ENCODE data around the gene TANC1. TPM values are rescaled to one million over a fixed set of nuclear protein-coding genes. Genes with fewer than 3 reads are reported as not detected.

Gene TANC1
- total and polyA plus RNA-seq, 2 donors (not counting 3 experiments of a cell fraction or from before 2014, with no cell fraction given): 58.9 to 99.4 TPM

GRCh38 chr2:159175927-159176326 is 207.5 kb downstream of the TANC1 start:
- no peak overlapping the region for H2AFZ ChIP-seq (ENCODE audit: low read depth, low read length)
- CTCF ChIA-PET: interaction anchor here (1.5 kb wide), 1 partner anchor 7 kb away, joined by 3 read pairs; no protein-coding TSS in a partner anchor

More at GRCh38 chr2:159175927-159176326, 207.5 kb downstream of the TANC1 start:
- intact Hi-C loops (cut with micrococcal nuclease): no loop called here
- POLR2A ChIA-PET: interaction anchor here (1.6 kb wide), 1 partner anchor 26 kb away, joined by 3 read pairs; no protein-coding TSS in a partner anchor
- H3K27me3 ChIP-seq (ENCODE audit: control insufficient read depth in 2 of 2, insufficient read depth in 2 of 2, low read length in 2 of 2): no peaks in the 10 kb centered on the region
- FAIRE-seq (peak; percentile 18), DNase-seq (ENCODE audit: low read depth, low spot score) (no peak)
- no peaks in the 10 kb centered on the region for H4K20me1 ChIP-seq (replicated peaks; ENCODE audit: control insufficient read depth, extremely low read depth, insufficient read depth, low read length)
- no peak overlapping the region for H3K4me3 ChIP-seq (replicated peaks in 1 of 3; ENCODE audit: insufficient read depth in 1 of 3, low read depth in 1 of 3, low read length in 3 of 3)
- H3K9ac ChIP-seq (replicated peaks; ENCODE audit: extremely low read depth, insufficient read depth, low read length): no peak overlapping the region
- no TSS peak for BruUV-seq (replicated peaks)
- dilution Hi-C loops (cut with MboI; ENCODE audit: extremely low pct_ligation_motif_present, low sequenced_read_pairs): no loop called here
- H3K4me2 ChIP-seq (ENCODE audit: insufficient read depth, low read length): no peak overlapping the region
- peaks cover 22 to 45% of the 10 kb centered on the region in 2 experiments for H3K36me3 ChIP-seq (ENCODE audit: control insufficient read depth in 2 of 2, extremely low read depth in 1 of 2, insufficient read depth in 2 of 2, low read length in 2 of 2)
- TF ChIP-seq JUN (IDR thresholded peaks at IDR 0.05; ENCODE audit: borderline replicate concordance, insufficient read depth, insufficient read length, low read depth): no peak
- TF ChIP-seq FOS (IDR thresholded peaks at IDR 0.05; ENCODE audit: borderline replicate concordance, insufficient read depth, low read length): no peak
- TF ChIP-seq CTCF (IDR thresholded peaks at IDR 0.05; ENCODE audit: extremely low read depth in 1 of 2, insufficient read depth in 1 of 2, low read depth in 1 of 2, low read length in 2 of 2): no peak
- no peak for TF ChIP-seq POLR2AphosphoS5 (IDR thresholded peaks at IDR 0.05; ENCODE audit: insufficient read depth, low read depth, low read length)
- no peaks in the 10 kb centered on the region for H3K79me2 ChIP-seq (ENCODE audit: control insufficient read depth, insufficient read depth, low read length)
- no peaks in the 10 kb centered on the region for H3K9me3 ChIP-seq (replicated peaks; ENCODE audit: control insufficient read depth, insufficient read depth, low read length)
- H3K4me1 ChIP-seq (ENCODE audit: control insufficient read depth, extremely low read depth, insufficient read depth, low read length): peaks cover 2% of the 10 kb centered on the region
- H3K9me1 ChIP-seq (replicated peaks; ENCODE audit: control insufficient read depth, extremely low read depth, insufficient read depth, low read length): no peaks in the 10 kb centered on the region
- no peak overlapping the region for H3K27ac ChIP-seq (ENCODE audit: insufficient read depth, low read depth, low read length)
